ENCODE data around the gene CABYR. TPM values are rescaled to one million over a fixed set of nuclear protein-coding genes. Genes with fewer than 3 reads are reported as not detected.

CABYR gene
- total and polyA plus RNA-seq, 2 of the 8 experiments (the other 6 are each of a cell fraction or from before 2014, with no cell fraction given): 14.5 to 18.8 TPM

GRCh38 chr18:24120676-24121075, 18.2 kb upstream of the CABYR start:
- Histone ChIP-seq H4K5ac (ENCODE audit: insufficient read length, low read depth, low read length) (no peak overlapping the region), H4K8ac (ENCODE audit: extremely low read depth, insufficient read depth, low read length) (no peak overlapping the region), H3K4ac (replicated peaks; ENCODE audit: insufficient read length, low read depth, low read length) (no peak overlapping the region), H3K18ac (ENCODE audit: extremely low read depth, low read length) (no peak overlapping the region), H3K79me1 (ENCODE audit: low read depth, low read length) (no peaks in the 10 kb centered on the region), H3K4me2 (ENCODE audit: insufficient read depth in 1 of 2, low read depth in 2 of 2, low read length in 2 of 2) (no peak overlapping the region), H3K79me2 (ENCODE audit: control insufficient read depth in 1 of 2, insufficient read depth in 2 of 2, low read length in 2 of 2) (no peaks in the 10 kb centered on the region), H3K4me1 (replicated peaks in 1 of 4; ENCODE audit: control insufficient read depth in 3 of 4, insufficient read depth in 4 of 4, low read length in 3 of 4) (no peaks in the 10 kb centered on the region), H4K20me1 (replicated peaks in 1 of 2; ENCODE audit: control insufficient read depth in 1 of 2, insufficient read depth in 2 of 2, low read length in 2 of 2) (peaks cover 0 to 2% of the 10 kb centered on the region in 2 experiments), H3K23me2 (ENCODE audit: low read depth, low read length) (no peaks in the 10 kb centered on the region; the same call in 1 of the 2 replicates), H2BK15ac (ENCODE audit: low read length) (no peak overlapping the region), H2AFZ (ENCODE audit: low read length) (no peak overlapping the region), H3K4me3 (ENCODE audit: extremely low read depth in 1 of 4, insufficient read depth in 2 of 4, low read depth in 3 of 4, low read length in 4 of 4) (no peak overlapping the region), H3K36me3 (ENCODE audit: control insufficient read depth in 2 of 4, insufficient read depth in 4 of 4, low read length in 3 of 4) (peaks cover 0 to 4% (median 0%) of the 10 kb centered on the region in 4 experiments; a peak in 3 of 8 replicates), H2BK5ac (ENCODE audit: low read depth, low read length) (no peak overlapping the region), H3K56ac (replicated peaks; ENCODE audit: insufficient read length, low read depth, low read length) (no peak overlapping the region), H2BK12ac (ENCODE audit: low read depth, low read length) (no peak overlapping the region), H3K9me3 (ENCODE audit: insufficient read depth in 2 of 2, low read depth in 1 of 2, low read length in 1 of 2) (no peaks in the 10 kb centered on the region), H3K27me3 (replicated peaks in 1 of 4; ENCODE audit: control insufficient read depth in 3 of 4, extremely low read depth in 1 of 4, insufficient read depth in 3 of 4, low read length in 3 of 4) (no peaks in the 10 kb centered on the region), H2AK5ac (ENCODE audit: low read depth, low read length) (no peak overlapping the region), H3K27ac (ENCODE audit: low read depth, low read length) (no peak overlapping the region), H4K91ac (replicated peaks; ENCODE audit: insufficient read length, low read length) (no peak overlapping the region), H3K23ac (ENCODE audit: insufficient read length) (no peak overlapping the region), H3K14ac (ENCODE audit: insufficient read length) (no peak overlapping the region), H2BK120ac (replicated peaks; ENCODE audit: low read depth, low read length) (no peak overlapping the region), H2BK20ac (ENCODE audit: low read length) (no peak overlapping the region), H3K9ac (replicated peaks in 1 of 4; ENCODE audit: extremely low read depth in 1 of 4, low read depth in 3 of 4, low read length in 3 of 4) (no peak overlapping the region)
- TF ChIP-seq FOSL1 (IDR thresholded peaks at IDR 0.05; ENCODE audit: insufficient read depth, low read depth, low read length) (no peak), USF2 (IDR thresholded peaks at IDR 0.05; ENCODE audit: low read length) (no peak), E2F6 (IDR thresholded peaks at IDR 0.05) (no peak), CTBP2 (IDR thresholded peaks at IDR 0.05; ENCODE audit: borderline replicate concordance, insufficient read depth, insufficient read length, low read length) (no peak), SAP30 (IDR thresholded peaks at IDR 0.05; ENCODE audit: insufficient read depth, insufficient replicate concordance, low read length) (no peak), SRF (IDR thresholded peaks at IDR 0.05; ENCODE audit: low read depth, low read length) (no peak), POLR2AphosphoS5 (IDR thresholded peaks at IDR 0.05; ENCODE audit: low read depth, low read length) (no peak), RAD21 (IDR thresholded peaks at IDR 0.05 in 1 of 2, conservative IDR thresholded peaks at IDR 0.05 in 1 of 2; ENCODE audit: low read depth in 2 of 2, low read length in 2 of 2) (no peak), TAF7 (optimal IDR thresholded peaks at IDR 0.05; ENCODE audit: borderline replicate concordance, low read depth, low read length) (no peak)
- ChIA-PET CTCF (ENCODE audit: partially characterized antibody) (interaction anchor here (0.8 to 1.6 kb wide), 5 partner anchors 16 to 417 kb away, joined by 3 to 6 read pairs (median 3); no protein-coding TSS in a partner anchor), POLR2A (ENCODE audit: partially characterized antibody) (interaction anchor here (2.5 kb wide), 1 partner anchor 18 kb away, joined by 10 read pairs; the partner anchor contains the start of gene CABYR)
- DNase-seq (ENCODE audit: low read depth in 1 of 2, low spot score in 2 of 2) (no peak), FAIRE-seq (no peak)
- 92 to 100% methylated on average over 1 to 4 of the region's 4 CpGs for WGBS, 2 experiments (ENCODE audit: extremely low coverage in 1 of 2, insufficient coverage in 1 of 2, insufficient read length in 1 of 2, insufficient replicate concordance in 2 of 2, low coverage in 1 of 2, low lambda C conversion rate in 2 of 2, missing lambda C conversion rate in 1 of 2)

Data from H1 (cell line).